NCI-H2107 (cell line): ENCODE measurements around the gene SLC7A11.

Source experiments
- DNase-seq: peaks from one replicate; lab custom pipeline; 2025; lab: John Stamatoyannopoulos, UW

The SLC7A11 gene

GRCh38 chr4:138161351-138161750 lies 80.8 kb downstream of the SLC7A11 start:
- no peak for DNase-seq

GRCh38 chr4:138158746-138159297 lies 83.3 kb downstream of the SLC7A11 start:
- no peak for DNase-seq

- DNase-seq, result no peak
Measured at GRCh38 chr4:138140879-138141278, 101.3 kb downstream of the SLC7A11 start.

- DNase-seq, result no peak
Measured at GRCh38 chr4:138138774-138139173, 103.4 kb downstream of the SLC7A11 start.

- DNase-seq, result no peak
Measured at GRCh38 chr4:138135610-138136009, 106.5 kb downstream of the SLC7A11 start.

- DNase-seq, result no peak
Measured at GRCh38 chr4:138118270-138118669, 123.9 kb downstream of the SLC7A11 start.

- DNase-seq, result no peak
Measured at GRCh38 chr4:138115053-138115452, 127.1 kb downstream of the SLC7A11 start.

GRCh38 chr4:138114434-138114833 lies 127.7 kb downstream of the SLC7A11 start:
- DNase-seq, result no peak
